Testis (tissue), 2 donors: ENCODE measurements around the gene CADPS.

Experiments used
- POLR2A ChIP-seq: fragments of 450-650 bp; IDR thresholded peaks from one replicate; pipeline ENCODE4 v1.6.1; 2017; ENCODE audit warnings: antibody characterized with exemption, mild to moderate bottlenecking, moderate library complexity
- TF ChIP-seq, protein P1 (sequence below), 3 experiments: fragments of 450-650 bp in 2 of 3; fragments of 200-600 bp in 1 of 3; sonication (generic) in 1 of 3; IDR thresholded peaks; one replicate each; pipeline ENCODE4 v1.5.1; 2016 to 2019; ENCODE audit warnings: antibody characterized with exemption in 3 of 3, mild to moderate bottlenecking in 2 of 3, moderate library complexity in 1 of 3

DNA sequence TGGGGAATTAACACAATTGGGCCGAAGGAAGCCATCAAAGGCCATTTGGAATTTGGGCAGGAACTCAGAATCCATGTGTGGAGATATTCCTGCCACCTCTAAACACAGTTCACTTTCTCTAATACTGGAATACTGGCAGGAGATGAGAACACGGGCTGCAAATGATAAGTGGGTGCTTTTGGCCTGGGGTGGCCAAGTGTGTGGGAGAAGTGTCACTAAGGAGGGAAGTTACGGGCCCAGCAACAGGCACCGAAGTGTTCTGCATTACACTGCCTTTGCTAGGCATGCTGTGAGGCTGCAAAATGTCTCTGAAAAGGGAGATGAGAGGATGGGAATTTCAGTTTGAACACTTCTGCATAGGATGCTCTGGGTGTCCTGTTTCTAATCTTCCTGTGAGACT is 412.4 kb downstream of the CADPS start:
- TF ChIP-seq POLR2A, result no peak
- TF ChIP-seq, protein P1, sequence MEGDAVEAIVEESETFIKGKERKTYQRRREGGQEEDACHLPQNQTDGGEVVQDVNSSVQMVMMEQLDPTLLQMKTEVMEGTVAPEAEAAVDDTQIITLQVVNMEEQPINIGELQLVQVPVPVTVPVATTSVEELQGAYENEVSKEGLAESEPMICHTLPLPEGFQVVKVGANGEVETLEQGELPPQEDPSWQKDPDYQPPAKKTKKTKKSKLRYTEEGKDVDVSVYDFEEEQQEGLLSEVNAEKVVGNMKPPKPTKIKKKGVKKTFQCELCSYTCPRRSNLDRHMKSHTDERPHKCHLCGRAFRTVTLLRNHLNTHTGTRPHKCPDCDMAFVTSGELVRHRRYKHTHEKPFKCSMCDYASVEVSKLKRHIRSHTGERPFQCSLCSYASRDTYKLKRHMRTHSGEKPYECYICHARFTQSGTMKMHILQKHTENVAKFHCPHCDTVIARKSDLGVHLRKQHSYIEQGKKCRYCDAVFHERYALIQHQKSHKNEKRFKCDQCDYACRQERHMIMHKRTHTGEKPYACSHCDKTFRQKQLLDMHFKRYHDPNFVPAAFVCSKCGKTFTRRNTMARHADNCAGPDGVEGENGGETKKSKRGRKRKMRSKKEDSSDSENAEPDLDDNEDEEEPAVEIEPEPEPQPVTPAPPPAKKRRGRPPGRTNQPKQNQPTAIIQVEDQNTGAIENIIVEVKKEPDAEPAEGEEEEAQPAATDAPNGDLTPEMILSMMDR (IDR thresholded peaks at IDR 0.05), result no peak
